ENCODE measurements around the gene ASIC2.

DNA sequence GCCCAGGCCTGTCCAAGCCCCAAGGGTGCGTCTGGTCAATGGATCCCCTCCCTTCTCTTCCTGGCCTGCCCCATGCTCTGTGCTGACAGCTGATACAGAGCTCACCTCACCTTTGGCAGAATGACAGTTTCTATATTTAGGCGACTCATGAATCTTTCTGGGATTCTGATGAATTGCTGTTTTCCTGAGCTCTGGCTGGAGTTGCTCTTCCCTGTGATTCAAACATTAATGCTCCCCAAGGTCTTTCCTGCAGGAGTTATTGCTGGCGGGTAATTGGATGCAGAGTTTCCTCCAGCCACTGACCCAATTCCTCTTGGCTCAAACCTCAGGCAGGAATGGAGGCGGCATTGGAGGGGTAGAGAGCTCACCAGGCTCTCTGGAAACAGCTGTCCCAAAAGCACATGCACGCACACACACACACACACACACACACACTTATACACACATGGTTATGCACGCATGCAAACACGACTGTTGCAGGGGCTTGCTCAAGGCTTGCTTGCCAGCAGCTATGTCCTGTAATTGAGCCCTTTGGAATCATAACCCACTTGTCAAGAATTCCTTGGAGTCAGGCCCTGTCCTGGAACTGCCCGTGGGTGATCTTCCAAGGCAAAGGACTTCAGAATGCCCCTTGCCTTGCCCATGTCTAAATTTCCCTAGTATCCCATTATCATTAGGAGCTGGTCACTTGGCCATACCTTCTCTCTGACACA is 128.8 kb downstream of the ASIC2 start:
- TF ChIP-seq, protein P1, sequence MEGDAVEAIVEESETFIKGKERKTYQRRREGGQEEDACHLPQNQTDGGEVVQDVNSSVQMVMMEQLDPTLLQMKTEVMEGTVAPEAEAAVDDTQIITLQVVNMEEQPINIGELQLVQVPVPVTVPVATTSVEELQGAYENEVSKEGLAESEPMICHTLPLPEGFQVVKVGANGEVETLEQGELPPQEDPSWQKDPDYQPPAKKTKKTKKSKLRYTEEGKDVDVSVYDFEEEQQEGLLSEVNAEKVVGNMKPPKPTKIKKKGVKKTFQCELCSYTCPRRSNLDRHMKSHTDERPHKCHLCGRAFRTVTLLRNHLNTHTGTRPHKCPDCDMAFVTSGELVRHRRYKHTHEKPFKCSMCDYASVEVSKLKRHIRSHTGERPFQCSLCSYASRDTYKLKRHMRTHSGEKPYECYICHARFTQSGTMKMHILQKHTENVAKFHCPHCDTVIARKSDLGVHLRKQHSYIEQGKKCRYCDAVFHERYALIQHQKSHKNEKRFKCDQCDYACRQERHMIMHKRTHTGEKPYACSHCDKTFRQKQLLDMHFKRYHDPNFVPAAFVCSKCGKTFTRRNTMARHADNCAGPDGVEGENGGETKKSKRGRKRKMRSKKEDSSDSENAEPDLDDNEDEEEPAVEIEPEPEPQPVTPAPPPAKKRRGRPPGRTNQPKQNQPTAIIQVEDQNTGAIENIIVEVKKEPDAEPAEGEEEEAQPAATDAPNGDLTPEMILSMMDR (IDR thresholded peaks at IDR 0.05): no peak
- no peak for TF ChIP-seq POLR2A (IDR thresholded peaks at IDR 0.05)
